H9 (cell line): ENCODE data around the gene FILIP1. TPM values are rescaled to one million over a fixed set of nuclear protein-coding genes. Genes with fewer than 3 reads are reported as not detected.

Experiments used
- DNase-seq: peaks from one replicate; pipeline ENCODE4 v3.0.0-alpha.2; 2017
- H2AFZ ChIP-seq: one replicate; pipeline ENCODE4 v1.6.1; 2013; ENCODE audit warnings: mild to moderate bottlenecking, low read length, control low read depth, moderate library complexity
- H2AK5ac ChIP-seq: 2 replicates; pipeline ENCODE4 v1.6.1; 2013; ENCODE audit warnings: low read length, control low read depth, mixed read lengths; ENCODE audit not compliant: insufficient read length
- H2BK120ac ChIP-seq: one replicate; pipeline ENCODE4 v1.6.1; 2013; ENCODE audit warnings: low read depth, mild to moderate bottlenecking, low read length, control low read depth, inconsistent platforms; ENCODE audit not compliant: poor library complexity, severe bottlenecking
- H2BK12ac ChIP-seq: 2 replicates; pipeline ENCODE4 v1.6.1; 2013; ENCODE audit warnings: low read length, control low read depth, mixed read lengths, low read depth; ENCODE audit not compliant: insufficient read length
- H2BK15ac ChIP-seq: 2 replicates; pipeline ENCODE4 v1.6.1; 2013; ENCODE audit warnings: low read depth, low read length, control low read depth
- H2BK20ac ChIP-seq: one replicate; pipeline ENCODE4 v1.6.1; 2013; ENCODE audit warnings: low read depth, mild to moderate bottlenecking, low read length, control low read depth, inconsistent platforms; ENCODE audit not compliant: poor library complexity, severe bottlenecking
- H2BK5ac ChIP-seq: 2 replicates; pipeline ENCODE4 v1.6.1; 2013; ENCODE audit warnings: low read length, control low read depth, mixed read lengths; ENCODE audit not compliant: insufficient read length
- H3K14ac ChIP-seq: 2 replicates; pipeline ENCODE4 v1.6.1; 2013; ENCODE audit warnings: low read length, control low read depth; ENCODE audit not compliant: insufficient read depth
- H3K18ac ChIP-seq: 2 replicates; pipeline ENCODE4 v1.6.1; 2013; ENCODE audit warnings: low read depth, mild to moderate bottlenecking, mixed read lengths, low read length, control low read depth; ENCODE audit not compliant: insufficient read length
- H3K23ac ChIP-seq: 2 replicates; pipeline ENCODE4 v1.6.1; 2013; ENCODE audit warnings: low read length, control low read depth, mixed read lengths, low read depth; ENCODE audit not compliant: insufficient read length
- H3K23me2 ChIP-seq: 2 replicates; pipeline ENCODE4 v1.6.1; 2013; ENCODE audit warnings: low read depth, mild to moderate bottlenecking, mixed read lengths, low read length, control low read depth; ENCODE audit not compliant: insufficient read length, poor library complexity, severe bottlenecking
- H3K27ac ChIP-seq: 2 replicates; pipeline ENCODE4 v1.5.1; 2013; ENCODE audit warnings: low read length, control low read depth, mixed read lengths, low read depth; ENCODE audit not compliant: insufficient read length
- H3K27me3 ChIP-seq: 2 replicates; pipeline ENCODE4 v1.6.1; 2013; ENCODE audit warnings: low read length, control low read depth, inconsistent platforms; ENCODE audit not compliant: insufficient read depth
- H3K4ac ChIP-seq: 2 replicates; pipeline ENCODE4 v1.6.1; 2013; ENCODE audit warnings: low read depth, mild to moderate bottlenecking, control low read depth, inconsistent platforms, low read length, moderate library complexity
- H3K4me1 ChIP-seq: 2 replicates; pipeline ENCODE4 v1.6.1; 2013; ENCODE audit warnings: low read length, control low read depth, inconsistent platforms; ENCODE audit not compliant: insufficient read depth
- H3K4me2 ChIP-seq: 2 replicates; pipeline ENCODE4 v1.6.1; 2013; ENCODE audit warnings: low read length, control low read depth, mixed read lengths; ENCODE audit not compliant: insufficient read length, insufficient read depth
- H3K56ac ChIP-seq: 2 replicates; pipeline ENCODE4 v1.6.1; 2013; ENCODE audit warnings: low read depth, mild to moderate bottlenecking, mixed read lengths, low read length, control low read depth; ENCODE audit not compliant: insufficient read length
- H3K79me1 ChIP-seq: 2 replicates; pipeline ENCODE4 v1.6.1; 2013; ENCODE audit warnings: low read depth, mild to moderate bottlenecking, moderate library complexity, low read length, control low read depth, inconsistent platforms; ENCODE audit not compliant: insufficient read depth, poor library complexity, severe bottlenecking
- H3K79me2 ChIP-seq: 2 replicates; pipeline ENCODE4 v1.6.1; 2013; ENCODE audit warnings: low read length, control low read depth, inconsistent platforms; ENCODE audit not compliant: insufficient read depth
- H3K9ac ChIP-seq: 2 replicates; pipeline ENCODE4 v1.6.1; 2013; ENCODE audit warnings: low read length, control low read depth, mixed read lengths; ENCODE audit not compliant: insufficient read length; ENCODE audit errors: extremely low read depth
- H3K9me3 ChIP-seq: one replicate; pipeline ENCODE4 v1.6.1; 2013; ENCODE audit warnings: low read depth, low read length, inconsistent platforms; ENCODE audit not compliant: control insufficient read depth
- H3T11ph ChIP-seq: one replicate; pipeline ENCODE4 v1.6.1; 2013; ENCODE audit warnings: mild to moderate bottlenecking, low read length, control low read depth, inconsistent platforms
- H4K20me1 ChIP-seq: one replicate; pipeline ENCODE4 v1.6.1; 2013; ENCODE audit not compliant: control insufficient read depth, insufficient read length, insufficient read depth
- H4K5ac ChIP-seq: 2 replicates; pipeline ENCODE4 v1.6.1; 2013; ENCODE audit warnings: low read depth, mild to moderate bottlenecking, mixed read lengths, low read length, control low read depth; ENCODE audit not compliant: insufficient read length
- H4K8ac ChIP-seq: replicated peaks from 2 replicates; pipeline ENCODE4 v1.6.1; 2013; ENCODE audit warnings: low read length, control low read depth, mixed read lengths, low read depth; ENCODE audit not compliant: insufficient read length
- H4K91ac ChIP-seq: 2 replicates; pipeline ENCODE4 v1.6.1; 2013; ENCODE audit warnings: low read depth, mild to moderate bottlenecking, moderate library complexity, mixed read lengths, low read length, control low read depth; ENCODE audit not compliant: insufficient read length
- H3K27ac Mint-ChIP-seq, 3 experiments: 2 replicates in 2 of 3; 3 replicates in 1 of 3; pipeline ENCODE4 v1.8.0; 2020 to 2021; ENCODE audit warnings: mixed read lengths in 3 of 3, mild to moderate bottlenecking in 1 of 3, moderate library complexity in 1 of 3
- H3K27me3 Mint-ChIP-seq: 2 replicates; pipeline ENCODE4 v1.8.0; 2021; ENCODE audit warnings: low read depth, mild to moderate bottlenecking, moderate library complexity, mixed read lengths
- H3K36me3 Mint-ChIP-seq, 3 experiments: 2 replicates in 2 of 3; 3 replicates in 1 of 3; pipeline ENCODE4 v1.8.0; 2020 to 2021; ENCODE audit warnings: low read depth in 3 of 3, mixed read lengths in 3 of 3; ENCODE audit not compliant: insufficient read depth in 1 of 3
- H3K4me1 Mint-ChIP-seq, 2 experiments: 2 replicates each; pipeline ENCODE4 v1.8.0; 2020; ENCODE audit warnings: mixed read lengths in 2 of 2
- H3K4me3 Mint-ChIP-seq, 2 experiments: 2 replicates in 1 of 2; 3 replicates in 1 of 2; pipeline ENCODE4 v1.8.0; 2020 to 2021; ENCODE audit warnings: mild to moderate bottlenecking in 2 of 2, mixed read lengths in 2 of 2, moderate library complexity in 1 of 2
- H3K9me3 Mint-ChIP-seq, 2 experiments: 2 replicates in 1 of 2; 3 replicates in 1 of 2; pipeline ENCODE4 v1.8.0; 2020; ENCODE audit warnings: mild to moderate bottlenecking in 2 of 2, mixed read lengths in 2 of 2, moderate library complexity in 1 of 2
- CTCF ChIP-seq: fragments of 200-600 bp; sonication (generic); conservative IDR thresholded peaks from 3 replicates; pipeline ENCODE4 v1.8.0; 2021; ENCODE audit warnings: antibody characterized with exemption, mild to moderate bottlenecking
- WGBS: extraction: QIAGEN DNeasy Blood & Tissue Kit; methylation state at CpG from one replicate; pipeline ENCODE4 v1.1.7; 2013; ENCODE audit warnings: missing lambda C conversion rate, low lambda C conversion rate, mixed read lengths; ENCODE audit not compliant: insufficient read length; ENCODE audit errors: extremely low coverage; 5-methylcytosine and 5-hydroxymethylcytosine counted together
- total RNA-seq: library from RNA; stranded (reverse); gene quantifications from 2 replicates; pipeline ENCODE4 v1.2.1, GENCODE V29; 2021

FILIP1 gene
- total RNA-seq, 1 experiment from 2014 or later: 10.5 TPM

DNA sequence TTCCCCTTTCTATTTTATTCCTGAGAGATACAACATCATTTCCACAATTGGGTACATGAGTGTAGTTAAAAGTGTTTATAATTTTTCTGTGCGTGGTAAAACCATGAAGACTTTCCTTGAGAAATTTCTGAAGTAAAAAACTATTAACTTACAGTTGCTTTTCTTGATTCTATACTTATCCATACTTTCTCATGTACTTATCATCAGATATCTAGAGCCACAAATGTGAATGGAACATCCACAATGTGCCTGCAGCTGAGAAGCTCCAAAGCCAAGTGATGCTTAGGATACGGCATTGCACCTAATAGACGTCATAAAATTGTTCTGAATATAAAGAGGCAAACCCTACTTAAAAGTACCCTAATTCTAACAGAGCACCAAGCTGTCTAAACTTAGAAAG lies 2.9 kb downstream of the FILIP1 start:
- Histone ChIP-seq H2BK20ac (no peak overlapping the region), H3K79me2 (no peaks in the 10 kb centered on the region), H3T11ph (no peak overlapping the region), H3K4ac (no peak overlapping the region), H2BK12ac (no peak overlapping the region), H2BK15ac (no peak overlapping the region), H2BK5ac (no peak overlapping the region), H2AFZ (no peak overlapping the region), H4K8ac (no peak overlapping the region), H2BK120ac (no peak overlapping the region), H3K9me3 (no peaks in the 10 kb centered on the region), H3K4me1 (no peaks in the 10 kb centered on the region), H4K91ac (no peak overlapping the region), H3K27me3 (no peaks in the 10 kb centered on the region), H3K9ac (no peak overlapping the region), H3K23ac (no peak overlapping the region), H3K79me1 (no peaks in the 10 kb centered on the region), H3K27ac (no peak overlapping the region), H3K4me2 (no peak overlapping the region), H4K5ac (no peak overlapping the region), H2AK5ac (no peak overlapping the region), H3K18ac (no peak overlapping the region), H3K14ac (no peak overlapping the region), H4K20me1 (no peaks in the 10 kb centered on the region), H3K23me2 (no peaks in the 10 kb centered on the region), H3K56ac (no peak overlapping the region)
- Mint-ChIP-seq H3K9me3 (no peaks in the 10 kb centered on the region), H3K36me3 (no peaks in the 10 kb centered on the region), H3K27ac (no peak overlapping the region), H3K4me3 (no peak overlapping the region), H3K27me3 (no peaks in the 10 kb centered on the region), H3K4me1 (peaks cover 13 to 18% of the 10 kb centered on the region in 2 experiments)
- WGBS: no CpG with 5 or more reads among the region's 3 CpGs
- DNase-seq: no peak
- TF ChIP-seq CTCF: no peak
